Measurements from ENCODE around the gene ITM2C. TPM values are rescaled to one million over a fixed set of nuclear protein-coding genes. Genes with fewer than 3 reads are reported as not detected.
A peak's percentile ranks its signal among the peaks of the same experiment; 100 is the strongest.

Gene ITM2C
- total and polyA plus RNA-seq, 2 of the 8 experiments (the other 6 are each of a cell fraction or from before 2014, with no cell fraction given): 362 to 742 TPM

DNA sequence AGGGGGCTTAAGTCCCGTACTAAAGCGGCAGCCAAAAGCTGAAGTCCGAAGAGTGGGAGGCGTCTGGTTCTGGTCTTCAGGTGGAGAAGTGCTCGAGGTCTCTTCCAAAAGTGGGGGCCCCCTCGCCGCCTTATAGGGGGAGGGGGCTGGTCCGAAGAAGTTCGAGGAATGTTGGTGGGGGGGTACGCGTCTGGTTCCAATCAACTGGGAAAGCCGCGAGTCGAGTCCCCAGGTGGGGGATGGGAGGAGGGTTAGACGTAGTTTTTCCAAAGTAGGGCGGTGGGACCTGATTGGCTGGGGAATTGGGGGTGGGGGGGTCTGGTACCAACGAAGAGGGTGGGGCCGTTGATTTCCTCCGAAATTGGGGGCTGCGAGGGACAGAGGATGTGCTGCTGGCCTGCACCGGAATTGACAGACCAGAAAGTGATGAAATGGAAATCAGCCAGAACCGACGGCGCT is 594 bp downstream of the ITM2C start:
- no peak for FAIRE-seq
- no peak overlapping the region for H2AK5ac ChIP-seq (ENCODE audit: low read depth, low read length)
- H2BK20ac ChIP-seq (ENCODE audit: low read length): no peak overlapping the region
- peak overlapping the region; percentile 81 to 91 (median 86) for H3K9ac ChIP-seq (replicated peaks in 1 of 4; ENCODE audit: extremely low read depth in 1 of 4, low read depth in 3 of 4, low read length in 3 of 4)
- peak overlapping the region; percentile 40 for H3K4ac ChIP-seq (replicated peaks; ENCODE audit: insufficient read length, low read depth, low read length)
- ChIA-PET CTCF (ENCODE audit: partially characterized antibody) (interaction anchor here (0.7 to 10.1 kb wide), 9 partner anchors 10 to 120 kb away, joined by 3 to 86 read pairs (median 4); no protein-coding TSS in a partner anchor), POLR2A (ENCODE audit: partially characterized antibody) (interaction anchor here (0.6 to 2.0 kb wide), 14 partner anchors 8 to 863 kb away, joined by 3 to 8 read pairs (median 5); no protein-coding TSS in a partner anchor)
- H4K8ac ChIP-seq (ENCODE audit: extremely low read depth, insufficient read depth, low read length): peak overlapping the region; percentile 95; the same call in 1 of the 2 replicates
- peak overlapping the region; percentile 97 for H3K18ac ChIP-seq (ENCODE audit: extremely low read depth, low read length)
- H2AFZ ChIP-seq (ENCODE audit: low read length): no peak overlapping the region
- peak overlapping the region; percentile 93 for H2BK5ac ChIP-seq (ENCODE audit: low read depth, low read length)
- H4K91ac ChIP-seq (replicated peaks; ENCODE audit: insufficient read length, low read length): peak overlapping the region; percentile 88
- H3K4me2 ChIP-seq (ENCODE audit: insufficient read depth in 1 of 2, low read depth in 2 of 2, low read length in 2 of 2): peak overlapping the region; percentile 76 to 94
- no peaks in the 10 kb centered on the region; a peak in 1 of 7 replicates for H3K27me3 ChIP-seq (replicated peaks in 1 of 4; ENCODE audit: control insufficient read depth in 3 of 4, extremely low read depth in 1 of 4, insufficient read depth in 3 of 4, low read length in 3 of 4)
- H3K36me3 ChIP-seq (ENCODE audit: control insufficient read depth in 2 of 4, insufficient read depth in 4 of 4, low read length in 3 of 4): peaks cover 0 to 3% (median 0%) of the 10 kb centered on the region in 4 experiments; a peak in 1 of 8 replicates
- H3K56ac ChIP-seq (replicated peaks; ENCODE audit: insufficient read length, low read depth, low read length): peak overlapping the region; percentile 72
- peaks cover 6 to 56% of the 10 kb centered on the region in 2 experiments for H3K79me2 ChIP-seq (ENCODE audit: control insufficient read depth in 1 of 2, insufficient read depth in 2 of 2, low read length in 2 of 2)
- H3K27ac ChIP-seq (ENCODE audit: low read depth, low read length): peak overlapping the region; percentile 82
- no peak overlapping the region for H2BK15ac ChIP-seq (ENCODE audit: low read length)
- peaks cover 0 to 5% of the 10 kb centered on the region in 2 experiments for H4K20me1 ChIP-seq (replicated peaks in 1 of 2; ENCODE audit: control insufficient read depth in 1 of 2, insufficient read depth in 2 of 2, low read length in 2 of 2)
- H3K4me3 ChIP-seq (ENCODE audit: extremely low read depth in 1 of 4, insufficient read depth in 2 of 4, low read depth in 3 of 4, low read length in 4 of 4): peak overlapping the region; percentile 75 to 99 (median 84)
- no peak overlapping the region for H3K14ac ChIP-seq (ENCODE audit: insufficient read length)
- H3K79me1 ChIP-seq (ENCODE audit: low read depth, low read length): peaks cover 15% of the 10 kb centered on the region
- peaks cover 20% of the 10 kb centered on the region for H3K23me2 ChIP-seq (ENCODE audit: low read depth, low read length)
- H3K4me1 ChIP-seq (replicated peaks in 1 of 4; ENCODE audit: control insufficient read depth in 3 of 4, insufficient read depth in 4 of 4, low read length in 3 of 4): peaks cover 18 to 62% (median 47%) of the 10 kb centered on the region in 4 experiments
- TF ChIP-seq SAP30 (IDR thresholded peaks at IDR 0.05; ENCODE audit: insufficient read depth, insufficient replicate concordance, low read length) (peak; percentile 49), TAF1 (IDR thresholded peaks at IDR 0.05; ENCODE audit: low read depth, low read length) (peak; percentile 48; the same call in 1 of the 2 replicates), HDAC2 (IDR thresholded peaks at IDR 0.05; ENCODE audit: borderline replicate concordance in 1 of 2, low read depth in 2 of 2, low read length in 2 of 2) (no peak), BCL11A (IDR thresholded peaks at IDR 0.05; ENCODE audit: low read depth in 2 of 2, low read length in 2 of 2) (no peak), RXRA (IDR thresholded peaks at IDR 0.05; ENCODE audit: insufficient read depth, low read depth, low read length) (no peak), YY1 (IDR thresholded peaks at IDR 0.05; ENCODE audit: low read depth, low read length) (no peak), NRF1 (IDR thresholded peaks at IDR 0.05; ENCODE audit: low read depth, low read length) (no peak), TEAD4 (IDR thresholded peaks at IDR 0.05; ENCODE audit: low read depth, low read length) (peak; percentile 2; the same call in 1 of the 2 replicates)
- TF ChIP-seq, protein P1, sequence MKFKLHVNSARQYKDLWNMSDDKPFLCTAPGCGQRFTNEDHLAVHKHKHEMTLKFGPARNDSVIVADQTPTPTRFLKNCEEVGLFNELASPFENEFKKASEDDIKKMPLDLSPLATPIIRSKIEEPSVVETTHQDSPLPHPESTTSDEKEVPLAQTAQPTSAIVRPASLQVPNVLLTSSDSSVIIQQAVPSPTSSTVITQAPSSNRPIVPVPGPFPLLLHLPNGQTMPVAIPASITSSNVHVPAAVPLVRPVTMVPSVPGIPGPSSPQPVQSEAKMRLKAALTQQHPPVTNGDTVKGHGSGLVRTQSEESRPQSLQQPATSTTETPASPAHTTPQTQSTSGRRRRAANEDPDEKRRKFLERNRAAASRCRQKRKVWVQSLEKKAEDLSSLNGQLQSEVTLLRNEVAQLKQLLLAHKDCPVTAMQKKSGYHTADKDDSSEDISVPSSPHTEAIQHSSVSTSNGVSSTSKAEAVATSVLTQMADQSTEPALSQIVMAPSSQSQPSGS (IDR thresholded peaks at IDR 0.05; ENCODE audit: low read length): no peak
- WGBS, 2 experiments (ENCODE audit: extremely low coverage in 1 of 2, insufficient coverage in 1 of 2, insufficient read length in 1 of 2, insufficient replicate concordance in 2 of 2, low coverage in 1 of 2, low lambda C conversion rate in 2 of 2, missing lambda C conversion rate in 1 of 2): 2% methylated on average over 14 of the region's 24 CpGs; no CpG with 5 or more reads in 1 of the 2 experiments
- H2BK120ac ChIP-seq (replicated peaks; ENCODE audit: low read depth, low read length): no peak overlapping the region
- peak overlapping the region; percentile 74 for H4K5ac ChIP-seq (ENCODE audit: insufficient read length, low read depth, low read length)
- no peak overlapping the region for H3K23ac ChIP-seq (ENCODE audit: insufficient read length)
- H3K9me3 ChIP-seq (ENCODE audit: insufficient read depth in 2 of 2, low read depth in 1 of 2, low read length in 1 of 2): no peaks in the 10 kb centered on the region
- H2BK12ac ChIP-seq (ENCODE audit: low read depth, low read length): peak overlapping the region; percentile 90
- DNase-seq (ENCODE audit: low read depth in 1 of 2, low spot score in 2 of 2): peak in 1 of 2 experiments; percentile 63
